IMR-90 (cell line): ENCODE data around the gene RPS6KA3. TPM values are rescaled to one million over a fixed set of nuclear protein-coding genes. Genes with fewer than 3 reads are reported as not detected.

Experiments used
- ATAC-seq: fragments of 200-7000 bp; cut with Tn5 transposase; 2 replicates; pipeline ENCODE4 v1.9.1; 2020; ENCODE audit warnings: low read depth, mild to moderate bottlenecking, moderate library complexity
- BruUV-seq: library from RNA; stranded (reverse); fragments of 400-500 nt; replicated peaks from 2 replicates; lab custom pipeline; 2021; lab: Mats Ljungman, UMichigan
- CTCF ChIA-PET: fragments of 300-600 bp; formaldehyde crosslinking; extraction: SDS; loops from one replicate; lab custom pipeline; 2021; ENCODE audit warnings: antibody characterized with exemption; lab: Yijun Ruan, JAX
- POLR2A ChIA-PET: fragments of 300-600 bp; sonication (Branson Sonifier 250); formaldehyde crosslinking; loops from one replicate; lab custom pipeline; 2022; ENCODE audit warnings: antibody characterized with exemption; ENCODE audit not compliant: unreplicated experiment; lab: Charles Lee
- DNase-seq: peaks from one replicate; pipeline ENCODE4 v3.0.0; 2013
- H2AFZ ChIP-seq: replicated peaks from 2 replicates; pipeline ENCODE3; 2013; ENCODE audit warnings: low read length, mild to moderate bottlenecking; ENCODE audit not compliant: poor library complexity
- H2AK5ac ChIP-seq: 2 replicates; pipeline ENCODE4 v1.6.1; 2013; ENCODE audit warnings: low read depth, low read length, inconsistent platforms
- H2AK9ac ChIP-seq: replicated peaks from 2 replicates; pipeline ENCODE3; 2013; ENCODE audit warnings: mild to moderate bottlenecking, low read depth, low read length, moderate library complexity; ENCODE audit not compliant: poor library complexity
- H2BK120ac ChIP-seq: 2 replicates; pipeline ENCODE4 v1.6.1; 2013; ENCODE audit warnings: low read depth, low read length, inconsistent platforms
- H2BK15ac ChIP-seq: 3 replicates; pipeline ENCODE4 v1.6.1; 2013; ENCODE audit warnings: low read depth, low read length, inconsistent platforms
- H2BK20ac ChIP-seq: 2 replicates; pipeline ENCODE4 v1.6.1; 2013; ENCODE audit warnings: low read depth, mild to moderate bottlenecking, inconsistent platforms, low read length, moderate library complexity
- H2BK5ac ChIP-seq: 2 replicates; pipeline ENCODE4 v1.6.1; 2013; ENCODE audit warnings: mild to moderate bottlenecking, low read depth, low read length, inconsistent platforms; ENCODE audit not compliant: poor library complexity, severe bottlenecking
- H3K14ac ChIP-seq: replicated peaks from 2 replicates; pipeline ENCODE4 v1.6.1; 2013; ENCODE audit warnings: low read depth, low read length, inconsistent platforms
- H3K18ac ChIP-seq: 2 replicates; pipeline ENCODE4 v1.6.1; 2013; ENCODE audit warnings: low read depth, low read length, control low read depth
- H3K23ac ChIP-seq: 2 replicates; pipeline ENCODE4 v1.6.1; 2013; ENCODE audit warnings: low read depth, low read length, inconsistent platforms
- H3K27ac ChIP-seq: 2 replicates; pipeline ENCODE4 v1.5.1; 2013; ENCODE audit warnings: mild to moderate bottlenecking, control low read depth, low read length; ENCODE audit not compliant: insufficient read depth
- H3K27me3 ChIP-seq: 2 replicates; pipeline ENCODE4 v1.6.1; 2013; ENCODE audit warnings: low read length; ENCODE audit not compliant: control insufficient read depth, insufficient read depth
- H3K36me3 ChIP-seq: 2 replicates; pipeline ENCODE4 v1.6.1; 2013; ENCODE audit warnings: low read length, mixed read lengths; ENCODE audit not compliant: control insufficient read depth, insufficient read depth
- H3K4ac ChIP-seq: 2 replicates; pipeline ENCODE4 v1.6.1; 2013; ENCODE audit warnings: low read depth, low read length, inconsistent platforms
- H3K4me1 ChIP-seq: 2 replicates; pipeline ENCODE4 v1.6.1; 2013; ENCODE audit warnings: low read length, mixed read lengths; ENCODE audit not compliant: control insufficient read depth, insufficient read depth
- H3K4me2 ChIP-seq: 2 replicates; pipeline ENCODE4 v1.6.1; 2013; ENCODE audit warnings: low read depth, mild to moderate bottlenecking, control low read depth, low read length, moderate library complexity
- H3K4me3 ChIP-seq: 2 replicates; pipeline ENCODE4 v1.5.1; 2013; ENCODE audit warnings: low read depth, mild to moderate bottlenecking, control low read depth, low read length, moderate library complexity; ENCODE audit not compliant: insufficient read depth
- H3K56ac ChIP-seq: 2 replicates; pipeline ENCODE4 v1.6.1; 2013; ENCODE audit warnings: low read length, inconsistent platforms; ENCODE audit not compliant: insufficient read depth; ENCODE audit errors: extremely low read depth
- H3K79me1 ChIP-seq, 2 experiments: 2 replicates each; pipeline ENCODE4 v1.6.1; 2013; ENCODE audit warnings: low read length in 2 of 2, inconsistent platforms in 1 of 2, low read depth in 1 of 2
- H3K9ac ChIP-seq: 2 replicates; pipeline ENCODE4 v1.6.1; 2013; ENCODE audit warnings: low read depth, low read length, control low read depth
- H3K9me1 ChIP-seq: 2 replicates; pipeline ENCODE4 v1.6.1; 2013; ENCODE audit warnings: low read length, inconsistent platforms; ENCODE audit not compliant: insufficient read depth
- H3K9me3 ChIP-seq: 2 replicates; pipeline ENCODE4 v1.6.1; 2013; ENCODE audit warnings: low read length; ENCODE audit not compliant: control insufficient read depth, insufficient read depth
- H4K20me1 ChIP-seq: 2 replicates; pipeline ENCODE4 v1.6.1; 2013; ENCODE audit warnings: low read length, inconsistent platforms; ENCODE audit not compliant: insufficient read depth
- H4K5ac ChIP-seq: 2 replicates; pipeline ENCODE4 v1.6.1; 2013; ENCODE audit warnings: mild to moderate bottlenecking, low read depth, low read length, control low read depth
- H4K8ac ChIP-seq, 2 experiments: 2 replicates each; pipeline ENCODE4 v1.6.1; 2013; ENCODE audit warnings: low read depth in 2 of 2, low read length in 2 of 2, control low read depth in 1 of 2, inconsistent platforms in 1 of 2
- H4K91ac ChIP-seq: 2 replicates; pipeline ENCODE4 v1.6.1; 2013; ENCODE audit warnings: low read depth, low read length, inconsistent platforms; ENCODE audit not compliant: insufficient read depth
- BHLHE40 ChIP-seq: fragments of 150-350 bp; IDR thresholded peaks from 2 replicates; pipeline ENCODE4 v1.6.1; 2016; ENCODE audit warnings: mild to moderate bottlenecking, low read depth, low read length
- CEBPB ChIP-seq: IDR thresholded peaks from 2 replicates; pipeline ENCODE4 v1.6.1; 2012; ENCODE audit warnings: low read depth, low read length, improper control_type of control experiment
- CHD1 ChIP-seq: IDR thresholded peaks from 2 replicates; pipeline ENCODE4 v1.6.1; 2012; ENCODE audit warnings: low read depth, low read length, improper control_type of control experiment
- FOS ChIP-seq: fragments of 150-350 bp; IDR thresholded peaks from 2 replicates; pipeline ENCODE4 v1.6.1; 2016; ENCODE audit warnings: low read depth, low read length
- MAFK ChIP-seq: IDR thresholded peaks from 2 replicates; pipeline ENCODE4 v1.6.1; 2012; ENCODE audit warnings: low read depth, low read length, improper control_type of control experiment
- MAZ ChIP-seq: IDR thresholded peaks from 2 replicates; pipeline ENCODE4 v1.6.1; 2012; ENCODE audit warnings: low read depth, mild to moderate bottlenecking, low read length, improper control_type of control experiment, moderate library complexity, borderline replicate concordance
- MXI1 ChIP-seq: IDR thresholded peaks from 2 replicates; pipeline ENCODE4 v1.6.1; 2012; ENCODE audit warnings: low read depth, mild to moderate bottlenecking, low read length, moderate library complexity, borderline replicate concordance
- NFE2L2 ChIP-seq: fragments of 150-350 bp; IDR thresholded peaks from 2 replicates; pipeline ENCODE4 v1.6.1; 2016; ENCODE audit warnings: low read depth, mild to moderate bottlenecking, low read length
- POLR2A ChIP-seq: IDR thresholded peaks from 2 replicates; pipeline ENCODE4 v1.6.1; 2012; ENCODE audit warnings: mild to moderate bottlenecking, low read depth, low read length
- RCOR1 ChIP-seq: IDR thresholded peaks from 2 replicates; pipeline ENCODE4 v1.6.1; 2012; ENCODE audit warnings: mild to moderate bottlenecking, low read length, improper control_type of control experiment; ENCODE audit not compliant: insufficient replicate concordance
- RFX5 ChIP-seq: IDR thresholded peaks from 2 replicates; pipeline ENCODE4 v1.8.0; 2012; ENCODE audit warnings: low read depth, mild to moderate bottlenecking, low read length, moderate library complexity
- SMC3 ChIP-seq: fragments of 150-350 bp; IDR thresholded peaks from 2 replicates; pipeline ENCODE4 v1.6.1; 2016; ENCODE audit warnings: low read depth, mild to moderate bottlenecking, antibody characterized with exemption, low read length, moderate library complexity
- WGBS, 2 experiments: methylation state at CpG; one replicate each; pipeline versions ENCODE4 v1.1.5 to v1.1.7; 2013; ENCODE audit warnings: missing lambda C conversion rate in 2 of 2; ENCODE audit not compliant: insufficient read length in 1 of 2; ENCODE audit errors: extremely low coverage in 2 of 2; 5-methylcytosine and 5-hydroxymethylcytosine counted together
- dilution Hi-C: fragments of 300-500 bp; cut with HindIII; formaldehyde crosslinking; loops from one replicate; pipeline ENCODE4 v1.14.3; 2018; ENCODE audit warnings: low sequenced_read_pairs; ENCODE audit not compliant: unreplicated experiment
- in situ Hi-C: fragments of 300-500 bp; cut with MboI; formaldehyde crosslinking; loops from 3 replicates; pipeline ENCODE4 v1.14.3; 2019; ENCODE audit warnings: low sequenced_read_pairs, inconsistent platforms, mixed read lengths
- intact Hi-C: fragments of 100-400 bp; cut with micrococcal nuclease; formaldehyde crosslinking; loops from 2 replicates; pipeline ENCODE4 v1.10.0; 2022
- polyA plus RNA-seq, 3 experiments: library from polyadenylated mRNA; depleted of rRNA; stranded (reverse); fragments of >200 nt; gene quantifications; 2 replicates each; pipeline ENCODE4 v1.2.3, GENCODE V29; 2012; ENCODE audit warnings: low replicate concordance in 1 of 3
- total RNA-seq: library from RNA; depleted of rRNA; stranded (reverse); fragments of >200 nt; gene quantifications from 2 replicates; pipeline ENCODE4 v1.2.3, GENCODE V29; 2012
- TF ChIP-seq, protein P1 (sequence below): conservative IDR thresholded peaks from 2 replicates; pipeline ENCODE4 v1.5.1; 2012; ENCODE audit warnings: mild to moderate bottlenecking, low read depth, low read length, improper control_type of control experiment
- TF ChIP-seq, protein P2 (sequence below): fragments of 150-350 bp; IDR thresholded peaks from 2 replicates; pipeline ENCODE4 v1.6.1; 2016; ENCODE audit warnings: low read depth, mild to moderate bottlenecking, low read length, moderate library complexity, borderline replicate concordance

RPS6KA3 gene
- total and polyA plus RNA-seq, 2 of the 4 experiments (the other 2 are of a cell fraction) = 20.8 to 43.9 TPM

DNA sequence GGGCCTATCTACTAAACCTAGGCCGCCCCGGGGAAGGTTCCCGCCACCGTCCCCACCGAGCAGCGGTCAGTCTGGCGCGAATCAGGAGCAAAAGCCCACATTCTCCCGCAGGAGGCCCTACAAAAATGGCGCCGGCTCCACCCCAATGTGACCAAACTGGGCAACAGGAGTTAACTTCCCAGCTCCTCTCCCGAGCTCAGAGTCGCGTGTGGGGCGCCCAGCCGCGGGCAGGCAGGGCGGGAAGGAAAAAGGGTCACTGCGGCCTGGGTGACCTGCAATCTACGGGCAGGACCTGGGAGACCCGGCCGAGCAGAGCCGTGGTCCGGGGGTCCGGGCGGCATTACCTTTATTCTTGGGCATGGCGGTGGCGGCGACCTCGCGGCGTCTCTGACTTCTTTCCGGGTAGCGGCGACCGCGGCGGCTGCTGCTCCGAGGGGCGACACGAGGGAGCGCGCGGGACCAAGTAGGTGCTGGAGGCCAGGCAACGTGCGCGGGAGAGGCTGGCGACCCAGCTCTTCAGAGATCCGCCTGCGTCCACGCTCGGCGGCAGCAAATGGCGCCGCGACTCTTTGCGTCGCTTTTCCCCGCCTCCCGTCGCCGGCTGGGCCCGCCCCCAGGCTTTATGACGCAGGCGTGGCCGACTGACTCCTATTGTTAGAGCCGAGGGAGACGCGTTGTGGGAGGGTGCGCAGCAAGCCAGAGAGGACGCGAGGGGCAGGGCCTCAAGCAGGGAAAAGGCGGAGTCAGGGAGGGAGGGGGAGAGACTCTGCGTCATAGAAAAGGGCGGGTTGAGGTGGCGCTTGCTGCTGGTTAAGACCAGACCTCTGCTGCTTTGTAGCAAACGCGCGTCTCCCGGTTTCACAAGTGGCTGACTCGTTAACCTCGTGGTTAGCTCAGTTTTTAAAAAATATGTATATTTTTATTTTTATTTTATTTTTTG, 125.2 kb downstream of the RPS6KA3 start, which contains the start of gene EIF1AX:
TSS of gene EIF1AX (minus strand) at position 558 of the 940 bp plus-strand sequence. CDS start at position 360, 198 bp downstream.
- H2BK120ac ChIP-seq = no peak within 1 kb of the TSS
- 0% methylated on average over 15 of the region's 82 CpGs; no CpG with 5 or more reads in 1 of the 2 experiments for WGBS, 2 experiments
- H4K8ac ChIP-seq = peak within 1 kb of the TSS in 1 of 2 experiments; percentile 42; a peak in 1 of 4 replicates
- intact Hi-C loops = no loop called here
- no peaks in the 10 kb centered on the region for H3K27me3 ChIP-seq
- dilution Hi-C loops = no loop called here
- DNase-seq = peak; percentile 99
- peaks cover 5% of the 10 kb centered on the region; the same call in 1 of the 2 replicates for H3K9me1 ChIP-seq
- TF ChIP-seq BHLHE40 (no peak), MXI1 (peak; percentile 34; the same call in 1 of the 2 replicates), RFX5 (no peak), CHD1 (no peak), POLR2A (peak; percentile 89), SMC3 (no peak), RCOR1 (no peak), NFE2L2 (no peak), MAZ (peak; percentile 94), FOS (no peak; the same call in 1 of the 2 replicates), MAFK (no peak), CEBPB (peak; percentile 43; the same call in 1 of the 2 replicates)
- TF ChIP-seq, protein P1, sequence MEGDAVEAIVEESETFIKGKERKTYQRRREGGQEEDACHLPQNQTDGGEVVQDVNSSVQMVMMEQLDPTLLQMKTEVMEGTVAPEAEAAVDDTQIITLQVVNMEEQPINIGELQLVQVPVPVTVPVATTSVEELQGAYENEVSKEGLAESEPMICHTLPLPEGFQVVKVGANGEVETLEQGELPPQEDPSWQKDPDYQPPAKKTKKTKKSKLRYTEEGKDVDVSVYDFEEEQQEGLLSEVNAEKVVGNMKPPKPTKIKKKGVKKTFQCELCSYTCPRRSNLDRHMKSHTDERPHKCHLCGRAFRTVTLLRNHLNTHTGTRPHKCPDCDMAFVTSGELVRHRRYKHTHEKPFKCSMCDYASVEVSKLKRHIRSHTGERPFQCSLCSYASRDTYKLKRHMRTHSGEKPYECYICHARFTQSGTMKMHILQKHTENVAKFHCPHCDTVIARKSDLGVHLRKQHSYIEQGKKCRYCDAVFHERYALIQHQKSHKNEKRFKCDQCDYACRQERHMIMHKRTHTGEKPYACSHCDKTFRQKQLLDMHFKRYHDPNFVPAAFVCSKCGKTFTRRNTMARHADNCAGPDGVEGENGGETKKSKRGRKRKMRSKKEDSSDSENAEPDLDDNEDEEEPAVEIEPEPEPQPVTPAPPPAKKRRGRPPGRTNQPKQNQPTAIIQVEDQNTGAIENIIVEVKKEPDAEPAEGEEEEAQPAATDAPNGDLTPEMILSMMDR = no peak
- TF ChIP-seq, protein P2, sequence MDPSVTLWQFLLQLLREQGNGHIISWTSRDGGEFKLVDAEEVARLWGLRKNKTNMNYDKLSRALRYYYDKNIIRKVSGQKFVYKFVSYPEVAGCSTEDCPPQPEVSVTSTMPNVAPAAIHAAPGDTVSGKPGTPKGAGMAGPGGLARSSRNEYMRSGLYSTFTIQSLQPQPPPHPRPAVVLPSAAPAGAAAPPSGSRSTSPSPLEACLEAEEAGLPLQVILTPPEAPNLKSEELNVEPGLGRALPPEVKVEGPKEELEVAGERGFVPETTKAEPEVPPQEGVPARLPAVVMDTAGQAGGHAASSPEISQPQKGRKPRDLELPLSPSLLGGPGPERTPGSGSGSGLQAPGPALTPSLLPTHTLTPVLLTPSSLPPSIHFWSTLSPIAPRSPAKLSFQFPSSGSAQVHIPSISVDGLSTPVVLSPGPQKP = no peak
- CTCF ChIA-PET = interaction anchor here (0.9 kb wide), 1 partner anchor 11 kb away, joined by 3 read pairs; no protein-coding TSS in a partner anchor
- H3K23ac ChIP-seq = peak within 1 kb of the TSS; percentile 79
- no peak within 1 kb of the TSS for H2AK5ac ChIP-seq
- H2BK5ac ChIP-seq = peak within 1 kb of the TSS; percentile 64
- peaks cover 19% of the 10 kb centered on the region for H4K20me1 ChIP-seq
- POLR2A ChIA-PET = interaction anchor here (0.6 kb wide), 1 partner anchor 1574 kb away, joined by 3 read pairs; no protein-coding TSS in a partner anchor
- BruUV-seq = TSS peak; percentile 50
- H2BK15ac ChIP-seq = no peak within 1 kb of the TSS
- peaks cover 9% of the 10 kb centered on the region in 2 experiments for H3K79me1 ChIP-seq
- H3K4me3 ChIP-seq = peak within 1 kb of the TSS; percentile 72
- H4K5ac ChIP-seq = peak within 1 kb of the TSS; percentile 67
- peak within 1 kb of the TSS; percentile 97 for H2AFZ ChIP-seq
- peak within 1 kb of the TSS; percentile 63 for H3K27ac ChIP-seq
- H3K9ac ChIP-seq = peak within 1 kb of the TSS; percentile 97
- peak within 1 kb of the TSS; percentile 50 for H3K56ac ChIP-seq
- H2BK20ac ChIP-seq = no peak within 1 kb of the TSS
- H3K36me3 ChIP-seq = peaks cover 8% of the 10 kb centered on the region
- peak within 1 kb of the TSS; percentile 98 for H3K4me2 ChIP-seq
- in situ Hi-C loops = no loop called here
- H3K18ac ChIP-seq = peak within 1 kb of the TSS; percentile 42; the same call in 1 of the 2 replicates
- H4K91ac ChIP-seq = no peak within 1 kb of the TSS; the same call in 1 of the 2 replicates
- peak within 1 kb of the TSS; percentile 84; the same call in 1 of the 2 replicates for H3K14ac ChIP-seq
- no peaks in the 10 kb centered on the region for H3K9me3 ChIP-seq
- peak within 1 kb of the TSS; percentile 85 for H3K4ac ChIP-seq
- peak; percentile 99 for ATAC-seq
- H3K4me1 ChIP-seq = peaks cover 4% of the 10 kb centered on the region
- peak within 1 kb of the TSS; percentile 95 for H2AK9ac ChIP-seq
